Melanocyte of skin (primary cell): ENCODE measurements around the gene RUNX3. TPM values are rescaled to one million over a fixed set of nuclear protein-coding genes. Genes with fewer than 3 reads are reported as not detected.

Experiments
- small RNA-seq, 2 donors: library from RNA; depleted of rRNA; stranded (forward); fragments of <200 nt; gene quantifications; one replicate each; pipeline ENCODE3, GENCODE V24; 2012
- total RNA-seq, 2 donors: library from RNA; depleted of rRNA; stranded (reverse); fragments of >200 nt; gene quantifications; 2 replicates each; pipeline ENCODE4 v1.2.3, GENCODE V29; 2012

The RUNX3 gene
- 10 to 100 TPM; 12.4 to 26.6 TPM for total RNA-seq

GRCh38 chr1:24930260-24931145, at the start of gene RUNX3:
RUNX3 (minus strand) TSS chr1:24930276; CDS start chr1:24929868, 408 bp downstream.

Small RNA genes within 50 kb of the gene (small RNA-seq; reads per million reads assigned to genes)
- 0 to 0.17 reads per million in 2 donors for gene MIR6731

Other genes with a start within 250 kb of the RUNX3 start
- 100 to 1,000 TPM; 155 to 234 TPM for gene CLIC4, start 184.8 kb downstream of the RUNX3 start, total RNA-seq